Medulla oblongata (tissue), 1 donor: ENCODE data around the gene SH3GLB2.
A peak's percentile ranks its signal among the peaks of the same experiment; 100 is the strongest.
"Not testable (repeated sequence)": the region's sequence is repeated elsewhere in the genome, so short reads cannot be mapped to it uniquely, and the experiment has no call there.

Source experiments
- DNase-seq: peaks from one replicate; pipeline ENCODE4 v3.0.0-alpha.2; 2015; ENCODE audit errors: extremely low spot score

The SH3GLB2 gene

GRCh38 chr9:129014608-129015007 is 13.5 kb downstream of the SH3GLB2 start:
- DNase-seq, result no peak

DNA sequence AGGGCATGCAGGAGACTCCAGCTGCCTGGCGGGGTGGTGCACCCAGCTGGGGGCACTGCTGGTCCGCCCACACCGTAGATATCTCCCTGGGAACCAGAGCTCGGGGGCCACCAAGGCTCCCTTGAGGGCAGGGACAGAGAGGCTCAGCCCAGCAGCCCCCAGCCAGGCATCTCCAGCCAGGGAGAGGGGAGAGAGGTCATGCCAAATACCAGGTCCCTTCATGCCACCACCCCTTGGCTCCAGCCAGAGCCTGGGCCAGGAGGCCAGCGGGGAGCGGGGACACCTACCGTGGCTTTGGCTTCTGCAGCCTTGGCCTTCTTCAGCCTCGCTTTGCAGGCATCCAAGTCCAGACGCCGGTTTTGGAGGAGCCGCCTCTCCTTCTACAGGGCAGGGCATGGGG is 14.0 kb downstream of the SH3GLB2 start:
- no peak for DNase-seq

DNA sequence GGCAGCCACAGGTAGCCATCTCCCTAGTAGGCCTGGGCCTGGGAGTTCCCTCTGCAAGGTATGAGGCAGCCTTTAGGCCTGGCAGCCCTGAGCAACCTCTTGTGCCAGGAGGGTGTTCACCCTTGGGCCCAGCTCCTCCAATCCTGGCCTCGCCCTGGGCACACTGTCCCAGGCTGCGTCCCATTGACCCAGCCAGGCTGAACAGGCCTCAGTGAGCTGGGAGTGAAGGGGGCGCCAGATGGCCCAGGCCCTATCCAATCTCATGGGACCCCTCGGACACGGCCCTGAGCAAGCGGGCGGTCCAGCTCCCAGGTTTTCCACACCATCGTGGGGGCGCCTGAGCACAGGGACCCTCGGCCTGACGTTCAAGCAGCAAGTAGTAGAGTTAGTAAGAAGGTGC is 14.5 kb downstream of the SH3GLB2 start:
- no peak for DNase-seq

GRCh38 chr9:129012893-129013448 is 15.2 kb downstream of the SH3GLB2 start:
- no peak for DNase-seq

GRCh38 chr9:129012343-129012742 is 15.8 kb downstream of the SH3GLB2 start:
- DNase-seq, result no peak

- DNase-seq, result no peak
These were observed 16.4 kb downstream of the SH3GLB2 start for GRCh38 chr9:129011761-129012181.

DNA sequence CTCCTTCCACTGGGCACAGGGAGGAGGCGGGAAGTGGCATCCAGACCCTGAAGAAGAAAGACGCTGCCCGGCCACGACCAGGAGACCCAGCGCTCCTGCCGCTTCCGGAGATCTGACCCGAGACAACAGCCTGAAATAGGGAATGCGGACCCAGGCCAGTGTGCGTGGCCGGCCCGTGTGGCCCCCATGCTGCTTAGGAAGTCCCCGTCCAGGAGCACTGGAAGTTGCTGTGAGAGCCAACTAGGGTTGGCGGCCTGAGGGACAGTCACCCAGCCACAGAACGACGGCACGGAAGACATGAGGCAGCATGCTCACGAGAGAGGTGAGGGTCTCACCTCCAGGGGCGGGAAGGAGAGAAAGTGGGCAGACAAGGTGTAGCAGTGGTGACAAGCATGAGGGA is 17.0 kb downstream of the SH3GLB2 start:
- no peak for DNase-seq

DNA sequence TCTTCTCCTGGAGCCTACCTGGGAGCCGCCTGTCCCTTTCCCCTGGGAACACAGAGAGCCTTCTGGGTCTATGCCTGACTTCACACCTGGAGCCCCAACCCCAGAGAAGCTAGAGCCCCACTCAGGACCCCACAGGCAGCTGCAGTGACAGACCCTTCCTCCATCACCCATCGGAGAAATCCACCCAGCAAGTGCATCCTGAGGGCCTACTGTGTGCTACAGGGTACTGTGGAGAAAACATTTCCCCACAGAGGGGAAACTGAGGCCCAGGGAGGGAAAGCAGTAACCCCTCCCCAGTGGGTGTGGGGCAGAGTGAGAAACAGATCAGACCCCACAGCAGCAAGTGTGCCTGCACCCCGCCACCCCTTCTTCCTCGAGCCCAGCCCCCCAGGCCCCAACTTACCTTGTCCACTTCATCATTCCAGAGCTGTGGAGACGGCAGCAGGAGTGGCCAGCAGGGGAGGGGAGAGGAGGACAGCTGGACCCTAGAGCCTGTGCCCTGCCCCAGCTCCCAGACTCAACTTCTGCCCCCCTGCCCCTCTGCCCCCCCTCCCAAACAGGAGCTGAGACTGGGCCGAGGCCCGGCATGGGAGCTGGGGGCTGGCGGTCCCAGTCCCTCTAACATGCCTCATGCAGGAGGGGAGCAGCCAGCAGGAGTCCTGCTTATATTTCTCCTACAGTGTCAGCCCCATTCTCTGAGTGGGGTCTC is 17.7 kb downstream of the SH3GLB2 start:
- DNase-seq, result no peak

DNA sequence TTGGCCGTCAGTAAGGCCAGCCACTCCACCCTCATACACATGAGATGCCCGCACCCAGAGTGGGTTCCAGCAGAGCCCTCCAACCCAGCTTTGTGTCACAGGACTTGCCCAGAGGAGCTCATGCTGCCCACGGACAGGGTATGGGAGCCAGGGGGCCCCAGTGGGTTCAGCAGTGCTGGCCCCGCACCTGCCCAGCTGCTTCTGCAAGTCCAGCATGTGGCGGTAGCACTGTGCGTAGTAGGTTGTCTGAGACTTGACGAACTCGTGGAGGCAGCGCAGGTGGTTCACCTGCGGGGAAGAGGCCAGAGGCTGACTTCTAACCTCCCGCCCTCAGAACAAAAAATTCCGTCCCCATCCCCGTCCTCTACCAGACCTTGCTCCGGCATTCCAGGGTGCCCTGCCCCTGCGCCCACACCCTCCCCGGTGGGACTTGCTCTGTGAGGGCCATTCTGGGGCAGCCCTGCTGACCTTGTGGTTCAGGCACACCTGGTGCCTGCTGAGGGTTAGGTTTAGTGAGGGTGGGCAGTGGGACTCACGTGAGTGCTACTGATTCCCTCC is 18.5 kb downstream of the SH3GLB2 start:
- DNase-seq, result no peak

- no peak for DNase-seq
These were observed 19.0 kb downstream of the SH3GLB2 start for GRCh38 chr9:129008986-129009583.

- DNase-seq, result no peak
These were observed 19.6 kb downstream of the SH3GLB2 start for GRCh38 chr9:129008469-129008965.

GRCh38 chr9:129007766-129008468 is 20.2 kb downstream of the SH3GLB2 start:
- no peak for DNase-seq

DNA sequence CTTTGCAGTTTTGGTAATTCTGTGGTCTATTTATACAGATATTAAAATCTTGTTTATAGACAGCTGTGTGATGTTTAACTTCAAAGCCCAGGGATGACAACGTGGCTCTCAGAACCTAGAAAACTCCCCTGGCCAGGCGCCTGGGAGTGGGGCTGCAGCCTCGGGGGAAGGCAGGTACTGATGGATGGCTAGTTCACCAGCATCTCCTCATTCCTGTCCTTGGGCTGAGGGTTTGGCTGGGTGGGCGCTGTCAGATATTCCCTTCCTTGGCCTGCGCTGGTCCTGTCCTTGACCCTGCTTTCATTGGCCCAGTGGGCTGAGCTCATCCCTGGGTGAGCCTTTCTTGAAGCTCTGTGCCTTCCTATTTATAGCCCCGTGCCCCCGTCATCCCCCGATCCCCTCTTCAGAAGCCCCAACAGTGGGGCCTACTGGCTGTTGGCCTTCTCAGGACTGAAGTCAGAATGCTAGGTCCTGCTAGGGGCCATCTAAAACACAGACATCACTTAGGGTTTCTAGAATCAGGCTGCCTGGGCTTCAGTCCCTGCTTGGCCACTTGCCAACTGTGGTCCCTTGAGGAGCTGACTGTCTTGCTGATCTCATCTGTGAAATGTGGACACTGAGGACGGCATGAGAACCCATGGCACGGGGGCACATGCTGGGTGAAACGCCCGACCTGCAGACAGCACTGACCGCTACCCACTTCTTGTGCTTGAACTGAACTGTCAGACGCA is 20.9 kb downstream of the SH3GLB2 start:
- no peak for DNase-seq

GRCh38 chr9:129006328-129007034 is 21.6 kb downstream of the SH3GLB2 start:
- peak; percentile 91 for DNase-seq

GRCh38 chr9:129005336-129005997 is 22.7 kb downstream of the SH3GLB2 start:
- no peak for DNase-seq

DNA sequence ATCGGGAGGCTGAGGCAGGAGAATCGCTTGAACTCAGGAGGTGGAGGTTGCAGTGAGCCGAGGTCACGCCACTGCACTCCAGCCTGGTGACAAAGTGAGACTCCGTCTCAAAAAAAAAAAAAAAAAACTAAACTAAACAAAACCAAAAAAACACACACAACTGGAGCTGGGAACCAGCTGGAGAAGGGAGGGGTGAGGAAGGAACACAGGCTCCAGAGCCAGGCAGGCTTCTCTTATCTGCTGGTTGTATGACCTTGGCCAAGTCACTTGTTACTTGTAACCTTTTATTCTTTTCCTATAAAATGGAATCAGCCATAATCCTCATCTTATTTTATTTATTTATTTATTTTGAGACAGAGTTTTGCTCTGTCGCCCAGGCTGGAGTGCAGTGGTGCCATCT is 24.0 kb downstream of the SH3GLB2 start:
- not testable (repeated sequence) for DNase-seq

DNA sequence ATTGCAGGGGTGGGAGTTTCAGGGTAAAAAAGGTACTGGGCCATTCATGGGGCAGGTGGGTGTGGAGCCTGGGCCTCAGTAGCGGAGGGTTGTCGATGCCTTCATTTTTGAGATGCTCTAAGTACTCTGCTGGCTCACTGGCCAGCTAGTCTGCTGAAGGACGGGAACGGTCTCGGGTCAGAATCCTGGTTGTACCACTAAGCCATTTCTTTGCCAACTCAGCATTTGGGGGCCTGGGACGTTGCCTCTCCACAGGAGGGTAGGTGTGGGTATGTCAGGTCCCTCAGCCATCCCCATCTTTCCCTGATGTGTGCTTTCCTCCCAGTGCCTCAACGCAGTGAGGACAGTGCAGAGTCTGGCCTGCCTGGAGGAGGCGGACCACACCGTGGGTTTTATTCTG is 25.1 kb downstream of the SH3GLB2 start:
- no peak for DNase-seq

- no peak for DNase-seq
These were observed 26.4 kb downstream of the SH3GLB2 start for GRCh38 chr9:129001504-129002325.

- no peak for DNase-seq
These were observed 28.4 kb downstream of the SH3GLB2 start for GRCh38 chr9:128999581-129000206.
